ENCODE data around the gene TMX4. TPM values are rescaled to one million over a fixed set of nuclear protein-coding genes. Genes with fewer than 3 reads are reported as not detected.

Gene TMX4
- total and polyA plus RNA-seq, 4 donors: 7.8 to 45.2 (median 19.5) TPM

DNA sequence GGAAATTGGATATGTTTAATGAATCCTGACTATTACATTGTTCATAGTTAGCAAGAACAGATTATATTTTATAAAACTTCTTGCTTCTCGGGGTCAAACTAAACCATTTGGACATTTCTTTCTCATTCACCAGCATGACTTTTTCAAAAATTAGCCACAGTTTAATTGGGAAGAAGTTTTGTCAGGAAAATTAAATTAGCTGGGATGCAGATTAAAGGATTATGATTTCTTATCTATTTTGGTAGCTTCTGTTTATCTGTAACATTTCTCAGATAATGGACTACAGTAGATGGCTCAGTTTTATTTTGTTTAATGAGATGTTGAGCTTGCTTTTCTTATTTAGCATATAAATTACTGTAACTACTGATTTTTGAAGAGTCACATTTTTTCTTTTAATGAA, 26.4 kb upstream of the TMX4 start:
- WGBS, 2 donors: 78 to 91% methylated on average over 1 of the region's 1 CpG
- Histone ChIP-seq H3K36me3 (ENCODE audit: control insufficient read depth in 4 of 4, insufficient read depth in 4 of 4, low read length in 4 of 4) (no peaks in the 10 kb centered on the region), H3K27ac (ENCODE audit: low read depth in 1 of 2, low read length in 1 of 2) (no peak overlapping the region), H3K4me1 (ENCODE audit: control insufficient read depth in 5 of 5, insufficient read depth in 5 of 5, low read length in 5 of 5) (peaks cover 0 to 8% (median 0%) of the 10 kb centered on the region in 5 donors), H3K9me3 (ENCODE audit: control insufficient read depth in 4 of 4, insufficient read depth in 3 of 4, low read length in 3 of 4) (no peaks in the 10 kb centered on the region), H3K27me3 (ENCODE audit: control insufficient read depth in 3 of 3, insufficient read depth in 3 of 3, low read length in 2 of 3) (no peaks in the 10 kb centered on the region), H3K9ac (ENCODE audit: insufficient read depth in 1 of 2, low read length in 2 of 2) (no peak overlapping the region), H3K4me3 (no peak overlapping the region)
- TF ChIP-seq, protein P1, sequence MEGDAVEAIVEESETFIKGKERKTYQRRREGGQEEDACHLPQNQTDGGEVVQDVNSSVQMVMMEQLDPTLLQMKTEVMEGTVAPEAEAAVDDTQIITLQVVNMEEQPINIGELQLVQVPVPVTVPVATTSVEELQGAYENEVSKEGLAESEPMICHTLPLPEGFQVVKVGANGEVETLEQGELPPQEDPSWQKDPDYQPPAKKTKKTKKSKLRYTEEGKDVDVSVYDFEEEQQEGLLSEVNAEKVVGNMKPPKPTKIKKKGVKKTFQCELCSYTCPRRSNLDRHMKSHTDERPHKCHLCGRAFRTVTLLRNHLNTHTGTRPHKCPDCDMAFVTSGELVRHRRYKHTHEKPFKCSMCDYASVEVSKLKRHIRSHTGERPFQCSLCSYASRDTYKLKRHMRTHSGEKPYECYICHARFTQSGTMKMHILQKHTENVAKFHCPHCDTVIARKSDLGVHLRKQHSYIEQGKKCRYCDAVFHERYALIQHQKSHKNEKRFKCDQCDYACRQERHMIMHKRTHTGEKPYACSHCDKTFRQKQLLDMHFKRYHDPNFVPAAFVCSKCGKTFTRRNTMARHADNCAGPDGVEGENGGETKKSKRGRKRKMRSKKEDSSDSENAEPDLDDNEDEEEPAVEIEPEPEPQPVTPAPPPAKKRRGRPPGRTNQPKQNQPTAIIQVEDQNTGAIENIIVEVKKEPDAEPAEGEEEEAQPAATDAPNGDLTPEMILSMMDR (IDR thresholded peaks at IDR 0.05; ENCODE audit: control extremely low read depth, extremely low read depth): no peak
- DNase-seq (no peak), ATAC-seq (ENCODE audit: insufficient read depth, low FRiP score) (no peak)

DNA sequence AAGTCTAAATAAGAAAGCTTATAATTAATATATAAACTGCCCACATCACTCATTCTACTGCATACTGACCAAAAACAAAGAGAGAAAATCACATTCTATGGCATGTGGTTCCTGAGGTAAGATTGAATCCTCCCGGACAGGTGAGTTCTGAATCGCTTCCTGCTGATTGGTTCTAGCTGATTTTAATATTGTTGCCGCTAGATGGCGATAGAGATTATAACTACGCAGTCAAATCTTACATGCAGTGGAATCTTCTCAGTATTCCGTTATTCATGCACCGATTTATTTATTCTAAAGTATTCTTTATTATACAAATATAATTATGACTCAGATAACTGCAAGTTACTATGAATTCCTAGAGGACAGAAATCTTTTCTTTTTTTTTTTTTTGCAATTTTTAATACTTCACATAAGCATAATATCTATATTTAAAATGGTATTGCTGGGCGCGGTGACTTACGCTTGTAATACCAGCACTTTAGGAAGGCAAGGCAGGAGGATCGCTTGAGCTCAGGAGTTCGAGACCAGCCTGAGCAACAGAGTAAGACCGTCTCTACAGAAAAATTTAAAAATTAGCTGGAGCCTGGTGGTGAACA, 24.2 kb upstream of the TMX4 start:
- H3K27ac ChIP-seq (ENCODE audit: low read depth in 1 of 2, low read length in 1 of 2): no peak overlapping the region
- H3K4me1 ChIP-seq (ENCODE audit: control insufficient read depth in 5 of 5, insufficient read depth in 5 of 5, low read length in 5 of 5): peaks cover 0 to 7% (median 0%) of the 10 kb centered on the region in 5 donors
- ATAC-seq (ENCODE audit: insufficient read depth, low FRiP score) (no peak), DNase-seq (peak in 2 of 3 donors; percentile 69 to 79)
- no peak overlapping the region for H3K4me3 ChIP-seq
- no peaks in the 10 kb centered on the region for H3K9me3 ChIP-seq (ENCODE audit: control insufficient read depth in 4 of 4, insufficient read depth in 3 of 4, low read length in 3 of 4)
- no peaks in the 10 kb centered on the region for H3K27me3 ChIP-seq (ENCODE audit: control insufficient read depth in 3 of 3, insufficient read depth in 3 of 3, low read length in 2 of 3)
- TF ChIP-seq, protein P1 (IDR thresholded peaks at IDR 0.05; ENCODE audit: control extremely low read depth, extremely low read depth): peak; percentile 45
- WGBS, 2 donors: 32 to 36% methylated on average over 13 of the region's 13 CpGs
- no peak overlapping the region for H3K9ac ChIP-seq (ENCODE audit: insufficient read depth in 1 of 2, low read length in 2 of 2)
- H3K36me3 ChIP-seq (ENCODE audit: control insufficient read depth in 4 of 4, insufficient read depth in 4 of 4, low read length in 4 of 4): no peaks in the 10 kb centered on the region

GRCh38 chr20:8039042-8039441, 19.5 kb upstream of the TMX4 start:
- TF ChIP-seq, protein P1 (IDR thresholded peaks at IDR 0.05; ENCODE audit: control extremely low read depth, extremely low read depth): no peak
- 78 to 89% methylated on average over 2 of the region's 2 CpGs for WGBS, 2 donors
- DNase-seq (no peak), ATAC-seq (ENCODE audit: insufficient read depth, low FRiP score) (no peak)
- Histone ChIP-seq H3K36me3 (ENCODE audit: control insufficient read depth in 4 of 4, insufficient read depth in 4 of 4, low read length in 4 of 4) (no peaks in the 10 kb centered on the region), H3K9me3 (ENCODE audit: control insufficient read depth in 4 of 4, insufficient read depth in 3 of 4, low read length in 3 of 4) (no peaks in the 10 kb centered on the region), H3K4me3 (no peak overlapping the region), H3K27ac (ENCODE audit: low read depth in 1 of 2, low read length in 1 of 2) (no peak overlapping the region), H3K9ac (ENCODE audit: insufficient read depth in 1 of 2, low read length in 2 of 2) (no peak overlapping the region), H3K4me1 (ENCODE audit: control insufficient read depth in 5 of 5, insufficient read depth in 5 of 5, low read length in 5 of 5) (no peaks in the 10 kb centered on the region), H3K27me3 (ENCODE audit: control insufficient read depth in 3 of 3, insufficient read depth in 3 of 3, low read length in 2 of 3) (no peaks in the 10 kb centered on the region)

GRCh38 chr20:8036771-8037170, 17.2 kb upstream of the TMX4 start:
- WGBS, 2 donors: 94 to 96% methylated on average over 2 of the region's 2 CpGs
- H3K4me1 ChIP-seq (ENCODE audit: control insufficient read depth in 5 of 5, insufficient read depth in 5 of 5, low read length in 5 of 5): no peaks in the 10 kb centered on the region
- H3K9ac ChIP-seq (ENCODE audit: insufficient read depth in 1 of 2, low read length in 2 of 2): no peak overlapping the region
- TF ChIP-seq, protein P1 (IDR thresholded peaks at IDR 0.05; ENCODE audit: control extremely low read depth, extremely low read depth): no peak
- ATAC-seq (ENCODE audit: insufficient read depth, low FRiP score) (no peak), DNase-seq (no peak)
- no peaks in the 10 kb centered on the region for H3K9me3 ChIP-seq (ENCODE audit: control insufficient read depth in 4 of 4, insufficient read depth in 3 of 4, low read length in 3 of 4)
- no peaks in the 10 kb centered on the region for H3K27me3 ChIP-seq (ENCODE audit: control insufficient read depth in 3 of 3, insufficient read depth in 3 of 3, low read length in 2 of 3)
- H3K4me3 ChIP-seq: no peak overlapping the region
- no peaks in the 10 kb centered on the region for H3K36me3 ChIP-seq (ENCODE audit: control insufficient read depth in 4 of 4, insufficient read depth in 4 of 4, low read length in 4 of 4)
- H3K27ac ChIP-seq (ENCODE audit: low read depth in 1 of 2, low read length in 1 of 2): no peak overlapping the region

Measured in lung (tissue), 12 donors.